ACC112 (cell line): Measurements from ENCODE around the gene GHITM.
"Not testable (repeated sequence)": the region's sequence is repeated elsewhere in the genome, so short reads cannot be mapped to it uniquely, and the experiment has no call there.

ENCODE experiments used
- H2AFZ ChIP-seq: fragments of 200-600 bp; sonication (generic); one replicate; pipeline ENCODE4 v1.6.0; 2017; ENCODE audit warnings: antibody characterized with exemption, low read length; ENCODE audit not compliant: unreplicated experiment
- H3K27ac ChIP-seq: fragments of 200-600 bp; sonication (generic); 2 replicates; pipeline ENCODE4 v1.5.1; 2014; ENCODE audit warnings: low read depth, mild to moderate bottlenecking, antibody characterized with exemption, low read length, moderate library complexity
- H3K27me3 ChIP-seq: fragments of 200-600 bp; sonication (generic); 2 replicates; pipeline ENCODE4 v1.6.1; 2014; ENCODE audit warnings: mild to moderate bottlenecking, antibody characterized with exemption, low read length, moderate library complexity, mixed read lengths; ENCODE audit not compliant: insufficient read depth
- H3K36me3 ChIP-seq: fragments of 200-600 bp; sonication (generic); 2 replicates; pipeline ENCODE4 v1.6.1; 2016; ENCODE audit warnings: mild to moderate bottlenecking, antibody characterized with exemption, low read length, moderate library complexity, mixed read lengths; ENCODE audit not compliant: insufficient read depth
- H3K4me1 ChIP-seq: fragments of 200-600 bp; sonication (generic); one replicate; pipeline ENCODE4 v1.6.1; 2016; ENCODE audit warnings: low read length, mixed read lengths; ENCODE audit not compliant: insufficient read depth, unreplicated experiment, control insufficient read depth
- H3K4me3 ChIP-seq: fragments of 200-600 bp; sonication (generic); 2 replicates; pipeline ENCODE4 v1.5.1; 2014; ENCODE audit warnings: mild to moderate bottlenecking, low read depth, low read length
- H3K79me2 ChIP-seq: fragments of 200-600 bp; sonication (generic); one replicate; pipeline ENCODE4 v1.6.0; 2016; ENCODE audit warnings: low read length; ENCODE audit not compliant: control insufficient read depth, unreplicated experiment, insufficient read depth

The GHITM gene

DNA sequence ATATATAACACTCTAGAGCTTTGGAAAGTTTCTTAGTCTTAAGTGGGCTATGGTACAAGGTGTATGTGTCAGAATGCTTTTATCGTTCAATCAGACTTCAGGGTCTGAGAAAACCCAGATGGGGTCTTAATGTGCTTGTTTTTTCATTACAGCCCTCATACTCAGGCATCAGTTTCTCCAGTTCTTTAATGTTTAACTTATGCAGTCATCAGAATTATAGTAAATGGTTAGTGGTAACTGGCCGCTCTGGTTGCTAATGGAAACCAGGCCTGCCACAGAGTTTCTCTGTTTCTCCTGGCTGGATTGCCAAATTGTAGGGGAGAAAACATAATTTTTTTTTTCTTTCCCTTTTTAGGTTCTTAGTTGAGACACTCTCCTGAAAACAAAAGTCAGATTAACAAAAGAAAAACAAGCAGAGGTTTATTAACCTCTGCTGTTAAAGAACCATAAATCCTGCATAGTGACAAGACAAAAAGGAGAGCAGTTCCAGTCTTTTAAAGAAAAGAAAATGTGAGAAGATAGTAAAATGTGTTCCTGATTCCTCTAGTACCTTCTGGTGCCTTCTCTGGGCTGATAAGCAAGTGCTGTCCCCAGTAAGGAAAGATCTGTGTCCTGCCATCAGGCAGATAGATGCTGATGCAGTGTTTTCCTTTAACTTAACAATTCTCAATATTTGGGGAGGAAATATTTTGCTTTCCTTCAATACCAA is 21.5 kb upstream of the GHITM start:
- H3K4me1 ChIP-seq = no peaks in the 10 kb centered on the region
- no peaks in the 10 kb centered on the region for H3K79me2 ChIP-seq
- no peak overlapping the region for H3K4me3 ChIP-seq
- H3K27ac ChIP-seq = no peak overlapping the region
- peaks cover 39% of the 10 kb centered on the region for H3K27me3 ChIP-seq
- H2AFZ ChIP-seq = no peak overlapping the region
- H3K36me3 ChIP-seq = no peaks in the 10 kb centered on the region

DNA sequence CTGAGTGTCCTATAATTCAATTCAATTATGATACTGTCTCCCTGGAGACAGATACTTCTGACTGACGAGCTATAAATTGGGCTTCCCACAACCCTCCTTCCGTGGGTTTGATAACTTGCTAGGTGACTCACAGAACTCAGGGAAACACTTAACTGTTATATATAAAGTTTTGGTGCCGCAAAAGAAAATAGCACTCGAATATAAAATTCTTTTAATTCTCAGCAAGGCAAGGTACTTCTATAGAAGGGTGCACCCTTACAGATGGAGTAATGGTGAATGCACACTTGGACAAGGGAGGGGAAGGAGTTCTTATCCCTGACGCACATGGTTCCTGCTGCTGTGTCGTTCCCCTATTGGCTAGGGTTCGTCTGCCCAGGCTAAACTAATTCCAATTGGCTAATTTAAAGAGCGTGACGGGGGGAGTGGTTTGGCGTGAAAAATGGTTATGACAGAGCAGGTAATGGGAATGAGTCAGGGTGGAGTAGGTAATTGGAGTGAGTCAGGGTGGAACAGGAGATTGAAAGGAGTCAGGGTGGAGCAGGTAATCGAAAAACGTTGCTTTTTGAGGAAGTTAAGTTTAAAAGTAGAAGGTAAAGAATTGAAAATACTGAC is 20.8 kb upstream of the GHITM start:
- Histone ChIP-seq H3K79me2 (no peaks in the 10 kb centered on the region), H3K27ac (no peak overlapping the region), H3K36me3 (no peaks in the 10 kb centered on the region), H3K4me3 (no peak overlapping the region), H3K27me3 (peaks cover 38% of the 10 kb centered on the region), H2AFZ (no peak overlapping the region), H3K4me1 (no peaks in the 10 kb centered on the region)

- Histone ChIP-seq H3K36me3 (no peaks in the 10 kb centered on the region), H2AFZ (no peak overlapping the region), H3K27me3 (peaks cover 43% of the 10 kb centered on the region), H3K79me2 (no peaks in the 10 kb centered on the region), H3K4me3 (no peak overlapping the region), H3K4me1 (no peaks in the 10 kb centered on the region), H3K27ac (no peak overlapping the region)
Measured at GRCh38 chr10:84123362-84123761, 15.9 kb upstream of the GHITM start.

GRCh38 chr10:84125910-84126784 is 13.2 kb upstream of the GHITM start:
- not testable (repeated sequence) for H3K4me3 ChIP-seq, H2AFZ ChIP-seq, H3K27ac ChIP-seq, H3K4me1 ChIP-seq, H3K36me3 ChIP-seq, H3K79me2 ChIP-seq
- H3K27me3 ChIP-seq = peaks cover 42% of the 10 kb centered on the region

- Histone ChIP-seq H3K27me3 (peaks cover 43% of the 10 kb centered on the region), H3K4me3 (no peak overlapping the region), H3K4me1 (no peaks in the 10 kb centered on the region), H3K27ac (no peak overlapping the region), H3K79me2 (no peaks in the 10 kb centered on the region), H3K36me3 (no peaks in the 10 kb centered on the region), H2AFZ (no peak overlapping the region)
Measured at GRCh38 chr10:84126785-84127167, 12.5 kb upstream of the GHITM start.

DNA sequence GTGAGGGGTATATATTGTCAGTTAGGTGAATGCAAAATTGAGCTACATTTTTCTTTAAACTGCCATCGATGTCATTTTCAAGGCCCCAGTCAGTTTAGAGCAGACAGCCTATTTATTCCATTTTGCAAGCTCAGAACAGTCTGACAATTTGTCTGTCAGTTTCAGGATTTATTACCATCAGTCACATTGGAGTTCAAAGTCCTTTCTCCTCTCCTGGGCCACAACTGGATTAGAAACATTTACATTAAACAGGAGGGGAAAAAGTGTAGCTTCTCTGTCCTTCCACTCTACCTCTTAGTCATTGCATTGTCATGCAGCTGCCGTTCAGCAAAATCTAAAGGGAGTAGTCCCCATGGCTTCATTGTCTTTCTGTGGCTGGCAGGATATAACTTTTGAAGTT is 3.5 kb upstream of the GHITM start:
- Histone ChIP-seq H3K4me1 (peaks cover 7% of the 10 kb centered on the region), H3K4me3 (no peak overlapping the region), H2AFZ (no peak overlapping the region), H3K79me2 (peaks cover 15% of the 10 kb centered on the region), H3K36me3 (no peaks in the 10 kb centered on the region), H3K27me3 (peaks cover 30% of the 10 kb centered on the region), H3K27ac (no peak overlapping the region)

DNA sequence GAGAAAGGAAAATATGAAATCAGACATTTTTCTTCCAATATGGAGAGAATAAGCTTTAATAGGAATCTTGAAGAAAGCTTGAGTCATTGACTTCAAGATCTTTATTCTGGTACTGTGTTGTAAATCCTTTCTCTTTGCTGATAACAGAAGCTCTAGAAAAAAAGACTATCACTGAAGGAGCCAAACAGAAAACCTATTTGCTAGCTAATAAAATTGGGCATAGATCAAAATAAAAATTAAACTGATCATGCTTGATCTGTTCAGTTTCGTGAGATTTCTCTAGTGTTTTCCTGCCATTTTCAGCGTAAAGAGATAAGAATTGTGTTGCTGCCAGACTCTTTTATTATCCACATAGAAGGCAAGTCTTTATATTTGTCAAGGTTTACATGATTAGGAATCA is 1.5 kb upstream of the GHITM start:
- H3K79me2 ChIP-seq = peaks cover 28% of the 10 kb centered on the region
- H3K27ac ChIP-seq = no peak overlapping the region
- H3K36me3 ChIP-seq = peaks cover 7% of the 10 kb centered on the region; the same call in 1 of the 2 replicates
- H3K4me1 ChIP-seq = peaks cover 16% of the 10 kb centered on the region
- no peak overlapping the region for H2AFZ ChIP-seq
- H3K4me3 ChIP-seq = no peak overlapping the region
- peaks cover 14% of the 10 kb centered on the region for H3K27me3 ChIP-seq

DNA sequence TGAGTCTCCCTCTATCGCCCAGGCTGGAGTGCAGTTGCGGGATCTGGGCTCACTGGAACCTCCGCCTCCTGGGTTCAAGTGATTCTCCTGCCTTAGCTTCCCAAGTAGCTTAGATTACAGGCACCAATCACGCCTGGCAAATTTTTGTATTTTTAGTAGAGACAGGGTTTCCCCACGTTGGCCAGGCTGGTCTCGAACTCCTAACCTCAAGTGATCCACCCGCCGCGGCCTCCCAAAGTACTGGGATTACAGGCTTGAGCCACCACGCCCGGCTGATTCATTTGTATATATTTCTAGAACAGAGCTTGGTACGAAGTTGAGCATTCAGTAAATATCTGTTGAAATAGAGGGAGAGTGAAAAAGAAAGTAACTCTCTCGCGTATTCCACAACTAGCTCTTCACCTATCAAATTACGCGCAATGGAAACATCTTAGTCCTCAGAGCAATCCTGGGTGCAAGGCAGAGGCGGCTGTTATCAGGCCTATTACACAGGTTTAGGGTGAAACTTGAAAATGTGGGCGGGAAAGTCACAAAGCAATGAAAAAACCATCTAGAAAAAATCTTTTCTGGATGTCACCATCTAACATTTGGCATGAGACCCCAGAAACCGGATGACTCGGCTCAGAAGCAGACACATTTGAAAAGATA is 707 bp upstream of the GHITM start:
- Histone ChIP-seq H3K4me1 (peaks cover 16% of the 10 kb centered on the region), H3K27me3 (peaks cover 10% of the 10 kb centered on the region), H3K79me2 (peaks cover 28% of the 10 kb centered on the region), H3K36me3 (peaks cover 14% of the 10 kb centered on the region), H3K4me3 (peak overlapping the region; percentile 99), H2AFZ (peak overlapping the region; percentile 98), H3K27ac (peak overlapping the region; percentile 39)

DNA sequence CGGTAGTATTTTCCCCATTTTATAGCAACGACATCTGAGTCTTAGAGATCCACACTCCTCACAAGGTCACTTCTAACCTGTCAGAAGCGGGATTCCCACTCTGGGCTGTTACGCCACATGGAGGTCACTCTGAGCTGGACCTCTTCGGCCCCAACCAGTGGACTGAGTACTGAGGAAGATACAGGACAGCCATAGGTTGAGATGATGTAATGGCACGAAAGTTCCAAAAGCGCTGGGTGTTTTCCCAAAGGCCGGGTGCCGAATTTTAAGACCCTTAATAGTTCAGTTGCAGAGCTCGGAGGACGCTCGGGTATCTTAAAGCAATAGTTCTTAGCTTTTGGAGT is 699 bp downstream of the GHITM start:
- peak overlapping the region; percentile 99 for H3K4me3 ChIP-seq
- peak overlapping the region; percentile 67 for H2AFZ ChIP-seq
- H3K36me3 ChIP-seq = peaks cover 25% of the 10 kb centered on the region
- H3K27me3 ChIP-seq = no peaks in the 10 kb centered on the region
- peaks cover 28% of the 10 kb centered on the region for H3K79me2 ChIP-seq
- peak overlapping the region; percentile 87 for H3K27ac ChIP-seq
- H3K4me1 ChIP-seq = peaks cover 16% of the 10 kb centered on the region

- H3K79me2 ChIP-seq = no peaks in the 10 kb centered on the region
- H2AFZ ChIP-seq = no peak overlapping the region
- peaks cover 54% of the 10 kb centered on the region for H3K36me3 ChIP-seq
- no peak overlapping the region for H3K27ac ChIP-seq
- H3K4me1 ChIP-seq = no peaks in the 10 kb centered on the region
- no peaks in the 10 kb centered on the region for H3K27me3 ChIP-seq
- H3K4me3 ChIP-seq = no peak overlapping the region
Measured at GRCh38 chr10:84147347-84147746, 8.0 kb downstream of the GHITM start.
